GM23248 (cell line): ENCODE results near the gene DENND5B.

Experiments used
- EZH2 ChIP-seq: fragments of 200-600 bp; sonication (generic); IDR thresholded peaks from 2 replicates; pipeline ENCODE4 v1.6.1; 2018; ENCODE audit warnings: antibody characterized with exemption, mild to moderate bottlenecking; ENCODE audit not compliant: insufficient read depth, poor library complexity, severe bottlenecking
- EZH2phosphoT487 ChIP-seq: fragments of 200-600 bp; sonication (generic); IDR thresholded peaks from 2 replicates; pipeline ENCODE4 v1.6.1; 2018; ENCODE audit warnings: antibody characterized with exemption, moderate library complexity, mild to moderate bottlenecking, low read depth; ENCODE audit not compliant: insufficient read depth

DNA sequence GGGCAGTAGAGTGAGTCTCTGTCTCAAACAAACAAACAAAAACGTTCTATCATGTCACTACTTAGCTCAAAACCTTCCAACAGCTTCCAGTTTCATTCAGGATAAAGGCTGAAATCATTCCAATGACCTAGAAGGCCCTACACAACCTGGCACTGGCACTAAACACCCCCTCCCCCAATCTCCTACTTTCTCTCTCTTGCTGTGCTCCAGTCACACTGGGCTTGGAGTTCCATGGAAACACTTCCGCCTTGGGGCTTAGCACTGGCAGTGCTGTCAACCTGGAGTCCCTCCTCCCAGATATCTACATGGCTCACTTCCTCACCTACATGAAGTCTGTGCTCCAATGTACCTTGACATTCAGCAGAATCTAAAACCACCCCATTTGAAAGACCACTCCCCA is 199.9 kb downstream of the DENND5B start:
- TF ChIP-seq EZH2 (no peak), EZH2phosphoT487 (no peak)
